Measurements from ENCODE around the gene ING1. TPM values are rescaled to one million over a fixed set of nuclear protein-coding genes. Genes with fewer than 3 reads are reported as not detected.

ING1 gene
- total and polyA plus RNA-seq, 2 donors from 2014 or later: 7.8 to 12.4 TPM

DNA sequence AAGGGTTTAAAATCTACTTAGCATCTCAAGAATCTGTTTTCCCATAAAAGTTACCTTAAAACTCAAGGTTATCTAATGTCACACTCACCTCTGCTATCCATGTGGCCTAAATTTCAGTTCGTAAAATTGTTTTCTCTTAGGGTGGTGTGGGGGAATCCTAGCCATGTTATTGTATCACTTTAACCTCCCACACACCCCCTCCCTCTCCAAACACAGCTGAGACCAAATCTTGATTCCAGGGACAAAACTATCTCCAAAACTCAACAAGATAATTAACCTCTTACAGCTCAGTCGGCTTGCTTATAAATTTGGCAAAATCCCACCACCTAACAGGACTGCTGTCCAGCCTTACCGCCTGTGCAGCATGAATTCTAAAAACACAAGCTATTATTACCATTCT, 11.4 kb upstream of the ING1 start:
- H3K27me3 ChIP-seq (ENCODE audit: control insufficient read depth, insufficient read depth, low read length): no peaks in the 10 kb centered on the region
- intact Hi-C loops (cut with DNase I): no loop called here
- DNase-seq (no peak), FAIRE-seq (no peak)
- H3K4me1 ChIP-seq (ENCODE audit: control insufficient read depth in 2 of 3, insufficient read depth in 2 of 3, low read depth in 1 of 3, low read length in 3 of 3): peaks cover 2 to 17% (median 14%) of the 10 kb centered on the region in 3 donors
- no peak overlapping the region for H3K4me3 ChIP-seq (ENCODE audit: low read length in 3 of 3)
- TF ChIP-seq, protein P1, sequence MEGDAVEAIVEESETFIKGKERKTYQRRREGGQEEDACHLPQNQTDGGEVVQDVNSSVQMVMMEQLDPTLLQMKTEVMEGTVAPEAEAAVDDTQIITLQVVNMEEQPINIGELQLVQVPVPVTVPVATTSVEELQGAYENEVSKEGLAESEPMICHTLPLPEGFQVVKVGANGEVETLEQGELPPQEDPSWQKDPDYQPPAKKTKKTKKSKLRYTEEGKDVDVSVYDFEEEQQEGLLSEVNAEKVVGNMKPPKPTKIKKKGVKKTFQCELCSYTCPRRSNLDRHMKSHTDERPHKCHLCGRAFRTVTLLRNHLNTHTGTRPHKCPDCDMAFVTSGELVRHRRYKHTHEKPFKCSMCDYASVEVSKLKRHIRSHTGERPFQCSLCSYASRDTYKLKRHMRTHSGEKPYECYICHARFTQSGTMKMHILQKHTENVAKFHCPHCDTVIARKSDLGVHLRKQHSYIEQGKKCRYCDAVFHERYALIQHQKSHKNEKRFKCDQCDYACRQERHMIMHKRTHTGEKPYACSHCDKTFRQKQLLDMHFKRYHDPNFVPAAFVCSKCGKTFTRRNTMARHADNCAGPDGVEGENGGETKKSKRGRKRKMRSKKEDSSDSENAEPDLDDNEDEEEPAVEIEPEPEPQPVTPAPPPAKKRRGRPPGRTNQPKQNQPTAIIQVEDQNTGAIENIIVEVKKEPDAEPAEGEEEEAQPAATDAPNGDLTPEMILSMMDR (IDR thresholded peaks at IDR 0.05; ENCODE audit: borderline replicate concordance, extremely low read depth, insufficient read depth): no peak
- no peak overlapping the region for H3K9ac ChIP-seq (ENCODE audit: low read length in 3 of 3)
- no peak overlapping the region for H3K27ac ChIP-seq (ENCODE audit: low read depth in 2 of 2, low read length in 2 of 2)
- H3K9me3 ChIP-seq (ENCODE audit: control insufficient read depth in 2 of 3, insufficient read depth in 1 of 3, low read length in 3 of 3): no peaks in the 10 kb centered on the region
- H3K36me3 ChIP-seq (ENCODE audit: control insufficient read depth in 2 of 3, insufficient read depth in 3 of 3, low read length in 3 of 3): peaks cover 5 to 27% (median 11%) of the 10 kb centered on the region in 3 donors

DNA sequence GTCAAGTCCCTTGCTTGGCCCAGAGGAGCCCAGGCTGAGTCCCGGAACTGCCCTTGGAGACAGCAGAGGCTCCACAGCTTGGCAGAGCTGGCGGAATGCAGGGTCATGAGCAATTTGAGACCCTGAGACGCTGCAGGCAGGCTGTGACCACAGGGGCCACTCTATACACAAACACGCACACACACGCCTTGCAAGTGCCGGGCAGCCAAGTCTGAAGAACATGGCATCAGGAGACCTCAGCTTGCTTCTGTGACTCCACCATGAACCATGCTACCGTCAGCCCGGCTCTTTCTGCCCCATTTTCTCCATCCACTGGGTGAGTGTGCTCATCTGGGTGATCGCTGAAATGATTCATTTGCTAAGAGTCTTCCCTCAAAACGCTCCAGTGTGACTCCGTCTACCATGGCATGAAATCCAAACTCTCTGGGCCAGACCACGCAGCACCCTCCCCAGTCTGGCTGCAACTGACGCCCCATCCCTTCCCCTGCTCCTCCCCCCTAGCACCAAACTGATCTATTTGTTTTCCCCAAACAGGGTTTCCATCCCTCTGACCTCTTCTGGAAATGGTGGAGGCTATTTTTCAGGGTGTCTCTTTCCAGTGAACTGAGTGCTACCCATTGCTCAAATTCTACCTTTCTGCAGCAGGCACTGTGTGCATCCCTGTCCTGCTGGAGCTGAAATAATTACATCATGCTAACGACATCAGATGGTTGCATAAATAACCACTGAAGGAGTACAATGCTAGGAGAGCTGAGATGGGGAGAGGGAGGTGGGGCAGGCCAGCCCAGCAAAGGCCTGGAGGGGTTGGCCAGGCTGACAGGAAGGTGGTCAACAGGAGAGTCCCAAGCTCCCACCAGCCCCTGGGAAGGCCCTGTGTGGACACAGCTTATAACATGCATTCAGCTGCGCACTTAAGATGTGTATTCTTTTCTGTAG, 10.6 kb upstream of the ING1 start:
- no peak overlapping the region for H3K9ac ChIP-seq (ENCODE audit: low read length in 3 of 3)
- peak in 4 of 5 donors; percentile 76 to 82 (median 79) for DNase-seq
- intact Hi-C loops (cut with DNase I): no loop called here
- no peak overlapping the region for H3K27ac ChIP-seq (ENCODE audit: low read depth in 2 of 2, low read length in 2 of 2)
- H3K4me1 ChIP-seq (ENCODE audit: control insufficient read depth in 2 of 3, insufficient read depth in 2 of 3, low read depth in 1 of 3, low read length in 3 of 3): peaks cover 2 to 17% (median 14%) of the 10 kb centered on the region in 3 donors
- TF ChIP-seq, protein P1 (IDR thresholded peaks at IDR 0.05; ENCODE audit: borderline replicate concordance, extremely low read depth, insufficient read depth): no peak
- H3K9me3 ChIP-seq (ENCODE audit: control insufficient read depth in 2 of 3, insufficient read depth in 1 of 3, low read length in 3 of 3): no peaks in the 10 kb centered on the region
- H3K27me3 ChIP-seq (ENCODE audit: control insufficient read depth, insufficient read depth, low read length): no peaks in the 10 kb centered on the region
- H3K4me3 ChIP-seq (ENCODE audit: low read length in 3 of 3): no peak overlapping the region
- H3K36me3 ChIP-seq (ENCODE audit: control insufficient read depth in 2 of 3, insufficient read depth in 3 of 3, low read length in 3 of 3): peaks cover 5 to 27% (median 11%) of the 10 kb centered on the region in 3 donors
- FAIRE-seq: no peak

DNA sequence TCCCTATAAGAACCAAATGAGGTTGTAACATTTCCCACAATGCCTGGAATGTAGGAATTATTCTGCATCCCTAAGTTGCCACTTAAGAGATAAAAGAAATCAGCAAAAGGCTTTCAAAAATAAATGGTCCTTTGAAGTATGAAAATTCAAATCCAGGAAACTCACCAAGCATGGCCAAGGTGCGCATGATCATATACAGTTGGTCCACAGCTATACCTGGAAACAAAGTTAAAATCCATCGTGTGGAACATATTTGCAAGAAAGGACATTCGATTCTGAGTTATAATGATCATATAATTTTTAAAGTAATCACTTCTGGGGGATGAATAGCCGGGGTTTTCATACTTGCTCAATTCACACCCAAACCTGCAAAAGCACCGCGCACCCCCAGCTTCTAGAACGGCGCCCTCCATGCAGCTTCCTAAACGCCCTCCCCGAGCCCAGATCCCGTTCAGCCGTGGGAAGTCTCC, 8.1 kb upstream of the ING1 start:
- H3K27me3 ChIP-seq (ENCODE audit: control insufficient read depth, insufficient read depth, low read length): no peaks in the 10 kb centered on the region
- intact Hi-C loops (cut with DNase I): no loop called here
- FAIRE-seq: no peak
- H3K27ac ChIP-seq (ENCODE audit: low read depth in 2 of 2, low read length in 2 of 2): peak overlapping the region in 1 of 2 donors; percentile 59
- DNase-seq: no peak
- H3K9me3 ChIP-seq (ENCODE audit: control insufficient read depth in 2 of 3, insufficient read depth in 1 of 3, low read length in 3 of 3): no peaks in the 10 kb centered on the region
- peaks cover 2 to 17% (median 14%) of the 10 kb centered on the region in 3 donors for H3K4me1 ChIP-seq (ENCODE audit: control insufficient read depth in 2 of 3, insufficient read depth in 2 of 3, low read depth in 1 of 3, low read length in 3 of 3)
- peak overlapping the region; percentile 53 to 66 (median 62) for H3K4me3 ChIP-seq (ENCODE audit: low read length in 3 of 3)
- peaks cover 0 to 12% (median 3%) of the 10 kb centered on the region in 3 donors for H3K36me3 ChIP-seq (ENCODE audit: control insufficient read depth in 2 of 3, insufficient read depth in 3 of 3, low read length in 3 of 3)
- TF ChIP-seq, protein P1 (IDR thresholded peaks at IDR 0.05; ENCODE audit: borderline replicate concordance, extremely low read depth, insufficient read depth): no peak
- peak overlapping the region; percentile 3 to 56 (median 32) for H3K9ac ChIP-seq (ENCODE audit: low read length in 3 of 3)
